HG02870 (cell line): ENCODE measurements around the gene TENT4B.

Experiments
- ATAC-seq: cut with Tn5 transposase; IDR thresholded peaks from one replicate; pipeline ENCODE4 v1.9.1; 2021; ENCODE audit warnings: mild to moderate bottlenecking, moderate library complexity; ENCODE audit not compliant: unreplicated experiment

TENT4B gene

DNA sequence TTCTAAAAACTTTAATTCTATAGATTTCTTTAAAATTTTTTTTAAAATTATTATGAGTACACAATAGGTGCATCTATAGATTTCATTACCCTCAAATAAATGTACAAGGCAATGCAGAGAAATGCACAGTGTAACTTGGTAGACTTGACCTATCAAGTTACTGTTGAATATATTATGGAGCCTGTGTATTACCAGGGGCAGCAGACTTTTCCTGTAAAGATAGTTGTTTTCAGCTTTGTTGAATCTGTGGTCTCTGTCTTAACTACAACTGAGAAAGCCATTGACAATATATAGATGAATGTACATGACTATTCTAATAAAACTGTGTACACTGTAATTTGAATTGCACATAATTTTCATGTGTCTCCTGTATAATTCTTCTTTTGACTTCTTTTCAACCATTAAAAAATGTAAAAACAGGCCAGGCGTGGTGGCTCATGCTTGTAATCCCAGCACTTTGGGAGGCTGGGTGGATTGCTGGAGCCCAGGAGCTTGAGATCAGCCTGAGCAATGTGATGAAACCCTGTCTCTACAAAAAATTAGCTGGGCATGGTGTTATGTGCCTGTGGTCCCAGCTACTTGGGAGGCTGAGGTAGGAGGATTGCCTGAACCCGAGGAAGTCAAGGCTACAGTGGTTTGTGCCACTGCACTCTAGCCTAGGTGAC is 39.4 kb downstream of the TENT4B start:
- ATAC-seq: no peak

DNA sequence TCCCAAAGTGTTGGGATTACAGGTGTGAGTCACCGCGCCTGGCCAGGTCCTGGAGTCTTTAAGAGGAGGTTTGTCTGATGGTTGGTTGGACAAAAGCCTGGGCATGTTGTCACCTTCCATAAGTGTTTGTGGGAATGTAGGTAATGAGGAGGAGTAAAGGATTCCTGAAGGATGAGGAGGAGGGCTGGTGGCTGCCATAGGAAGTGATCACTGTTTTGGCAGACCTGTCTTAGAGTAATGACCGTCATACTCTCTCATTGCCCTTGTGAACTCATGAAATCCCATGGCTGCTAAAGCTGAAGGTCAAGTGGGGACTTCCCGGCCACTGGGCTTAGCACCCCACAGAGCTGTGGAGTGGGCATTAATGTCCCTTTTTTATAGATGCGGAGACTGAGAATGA is 40.5 kb downstream of the TENT4B start:
- no peak for ATAC-seq

DNA sequence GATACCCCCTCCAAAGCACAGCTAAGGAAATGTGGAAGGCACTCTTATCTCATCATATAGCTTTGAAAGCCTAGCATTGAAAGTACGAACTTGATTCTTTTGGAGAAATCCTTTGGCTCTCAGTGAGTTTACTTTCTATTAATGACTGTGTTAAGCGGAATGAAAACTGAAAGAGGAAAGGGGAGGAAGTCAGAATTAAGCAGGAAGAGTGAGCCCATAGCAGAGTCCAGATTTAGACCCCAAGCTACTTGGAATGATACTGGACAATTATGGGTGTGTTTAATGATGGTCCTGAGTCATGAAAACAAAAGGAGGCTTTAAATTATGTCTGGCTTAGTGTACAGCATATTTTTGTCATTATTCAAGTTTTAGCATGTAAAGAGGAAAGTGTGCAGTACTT is 42.2 kb downstream of the TENT4B start:
- ATAC-seq: no peak

DNA sequence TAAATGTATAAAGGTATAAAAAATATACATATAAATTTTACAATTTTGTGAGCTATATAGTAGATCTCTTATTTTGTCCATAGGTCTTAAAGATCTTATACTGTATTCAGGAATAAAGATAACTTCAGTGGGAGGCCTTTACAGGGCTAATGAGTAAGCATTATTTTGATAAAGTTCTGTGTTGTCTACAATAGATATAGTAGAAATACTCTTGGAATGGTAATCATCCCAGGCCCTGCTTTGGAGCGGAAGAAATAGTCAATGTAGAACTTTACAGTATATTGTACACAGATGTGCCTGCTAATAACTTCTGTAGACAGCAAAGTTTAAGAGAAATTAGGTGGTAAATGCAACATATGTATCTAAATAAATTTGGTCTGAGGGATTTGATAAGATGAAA is 42.6 kb downstream of the TENT4B start:
- no peak for ATAC-seq

DNA sequence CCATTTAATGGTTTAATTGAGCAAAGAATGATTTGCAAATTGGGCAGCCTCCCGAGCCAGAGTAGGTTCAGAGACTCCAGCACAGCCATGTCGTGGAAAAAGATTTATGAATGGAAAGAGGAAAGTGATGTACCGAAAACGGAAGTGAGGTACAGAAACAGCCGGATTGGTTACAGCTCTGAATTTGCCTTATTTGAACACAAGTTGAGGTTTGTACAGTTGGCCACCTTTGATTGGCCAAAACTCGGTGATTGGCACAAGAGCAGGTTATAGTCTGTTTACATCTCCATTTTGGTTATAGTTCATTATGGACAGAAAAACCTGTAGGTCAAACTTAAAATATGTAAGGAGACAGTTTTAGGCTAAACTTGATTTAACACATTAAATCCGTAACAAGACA is 44.5 kb downstream of the TENT4B start:
- ATAC-seq: no peak

DNA sequence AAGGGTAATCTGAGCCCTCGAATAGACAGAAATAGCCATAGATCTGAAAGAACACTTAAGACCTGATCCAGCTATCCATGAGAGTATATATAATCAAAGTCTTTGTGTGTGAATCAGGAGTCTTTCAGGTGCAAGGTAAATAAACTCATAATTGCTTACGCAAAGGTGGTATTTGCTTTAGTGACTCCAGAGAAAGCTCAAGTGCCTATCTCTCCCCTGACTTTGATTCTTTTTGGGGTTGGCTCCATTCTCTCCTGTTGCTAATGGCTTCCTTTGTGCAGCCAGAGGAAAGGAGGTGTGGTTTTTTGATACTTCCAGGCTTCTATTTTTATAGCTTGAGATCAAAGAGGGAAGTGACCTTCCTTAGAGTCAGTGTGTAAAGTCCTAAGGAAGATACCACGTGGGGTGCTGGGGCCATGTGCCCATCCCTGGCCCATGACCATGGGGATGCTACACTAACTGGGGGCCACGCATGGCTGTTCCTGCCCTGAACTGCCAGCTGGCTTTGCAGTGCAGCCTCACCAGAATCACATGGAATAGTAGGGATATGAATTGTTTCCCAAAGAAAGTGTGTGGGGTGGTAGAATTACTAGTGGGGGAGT is 45.8 kb downstream of the TENT4B start:
- ATAC-seq: no peak

DNA sequence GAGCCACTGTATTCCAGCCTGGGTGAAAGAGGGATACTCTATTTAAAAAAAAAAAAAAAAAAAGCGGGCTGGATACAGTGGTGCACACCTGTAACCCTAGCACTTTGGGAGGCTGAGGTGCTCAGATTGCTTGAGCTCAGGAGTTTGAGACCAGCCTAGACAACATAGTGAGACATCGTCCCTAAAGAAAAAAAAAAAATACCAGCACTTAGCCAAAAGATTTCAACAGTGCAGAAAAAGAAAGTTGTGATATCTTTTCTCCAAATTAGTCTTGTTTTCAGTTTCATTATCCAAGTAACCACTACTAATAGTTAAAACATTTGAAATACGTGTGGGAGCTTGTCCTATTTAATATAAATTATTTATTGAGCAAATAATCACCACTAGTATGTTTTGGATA is 48.7 kb downstream of the TENT4B start:
- no peak for ATAC-seq

DNA sequence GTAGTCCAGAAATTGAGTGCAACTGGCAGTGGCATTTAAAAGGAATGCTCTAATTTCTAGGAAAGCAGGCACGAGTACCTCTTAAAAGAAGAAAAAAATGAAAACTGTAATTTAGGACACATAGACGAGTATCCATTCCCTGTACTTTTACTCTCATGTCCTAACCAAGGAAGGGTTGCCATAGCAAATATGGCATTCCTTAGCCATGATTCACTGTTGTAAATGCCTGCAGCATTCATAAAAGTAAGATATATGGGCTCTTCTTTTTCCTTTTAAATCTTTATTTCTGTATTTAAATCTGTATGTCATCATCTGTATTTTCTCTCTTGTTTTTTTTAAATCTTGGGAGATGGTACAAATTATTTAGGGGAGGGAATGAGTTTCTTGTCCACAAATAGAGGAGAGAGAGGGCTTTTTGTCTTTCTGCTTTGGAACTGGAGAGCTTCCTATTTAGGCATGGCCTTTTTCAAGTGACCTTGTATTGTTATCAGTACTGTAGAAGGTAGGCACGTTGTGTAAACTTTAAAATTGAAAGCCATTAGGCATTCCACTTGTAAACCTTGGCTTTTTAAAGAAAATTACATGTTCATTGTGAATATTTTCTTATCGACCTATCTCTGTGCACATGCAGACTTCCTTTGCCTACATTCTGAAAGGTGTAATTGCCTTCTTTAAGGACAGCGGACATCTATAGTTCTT is 50.0 kb downstream of the TENT4B start:
- no peak for ATAC-seq

DNA sequence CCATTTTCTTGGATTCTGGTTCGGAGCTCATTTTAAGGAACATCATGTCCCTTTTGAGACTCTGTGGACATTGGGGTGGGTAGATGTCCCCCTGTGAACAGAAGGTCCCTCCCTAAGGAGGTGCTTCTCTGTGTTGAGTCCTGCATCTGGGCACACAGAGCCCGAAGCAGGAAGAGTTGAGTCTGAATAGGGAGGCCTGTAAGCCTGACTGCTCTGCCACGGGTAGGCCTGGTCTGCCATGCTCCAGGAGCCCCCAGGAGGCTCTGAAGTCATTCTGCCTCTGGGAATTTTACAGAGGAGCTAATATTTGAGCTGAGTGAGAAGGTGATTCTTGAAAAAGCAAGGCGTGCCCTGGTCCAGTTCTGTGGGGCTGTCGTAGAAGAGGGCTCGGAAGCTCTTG is 50.6 kb downstream of the TENT4B start:
- no peak for ATAC-seq

DNA sequence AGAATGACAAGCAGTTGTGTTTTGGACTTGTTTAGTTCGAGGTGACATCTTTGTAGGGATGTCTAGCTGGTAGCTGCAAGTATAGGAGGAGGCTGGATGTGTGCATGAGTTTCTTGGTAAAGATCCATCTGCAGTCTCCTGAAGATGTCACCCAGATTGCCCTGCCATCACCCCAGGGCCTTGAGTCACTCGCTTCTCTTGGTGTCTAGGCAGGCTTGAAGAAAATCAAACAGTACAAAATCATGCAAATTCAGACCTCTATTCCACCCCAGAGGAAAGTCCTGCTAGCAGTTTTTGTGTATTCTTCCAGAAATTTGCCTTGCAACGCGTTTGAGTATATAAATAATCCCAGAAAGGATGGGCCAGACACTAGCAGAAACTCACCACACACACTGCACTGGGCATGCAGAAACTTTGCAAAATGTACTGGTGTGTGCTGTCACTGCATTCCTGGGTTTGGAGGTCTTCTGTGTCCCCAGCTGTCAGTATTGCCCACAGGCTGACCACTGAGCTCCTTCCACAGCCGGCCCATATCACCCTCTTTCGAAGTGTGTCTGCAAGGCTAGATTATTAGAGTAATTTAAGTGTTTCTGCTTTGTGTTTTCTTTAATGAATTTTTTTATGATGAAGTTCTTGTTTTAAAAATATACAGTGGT is 51.5 kb downstream of the TENT4B start:
- no peak for ATAC-seq

DNA sequence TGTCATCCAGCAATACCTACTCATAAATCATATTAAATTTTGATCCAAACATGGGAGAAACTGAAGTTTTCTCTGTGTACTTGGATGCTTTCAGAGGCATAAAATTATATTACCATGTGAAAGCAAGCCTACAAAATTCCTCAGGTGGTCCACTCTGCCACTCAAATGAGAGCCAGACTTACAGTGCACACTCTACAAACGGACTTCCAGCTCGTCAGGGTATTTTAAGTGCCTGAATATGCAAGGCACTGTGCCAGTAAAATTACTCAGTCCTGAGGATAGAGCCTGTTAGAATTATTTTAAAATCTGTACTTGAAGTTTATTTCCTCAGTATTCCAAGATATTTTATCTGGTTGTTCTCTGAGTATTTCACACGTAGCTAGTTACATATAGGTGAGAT is 54.5 kb downstream of the TENT4B start:
- no peak for ATAC-seq

DNA sequence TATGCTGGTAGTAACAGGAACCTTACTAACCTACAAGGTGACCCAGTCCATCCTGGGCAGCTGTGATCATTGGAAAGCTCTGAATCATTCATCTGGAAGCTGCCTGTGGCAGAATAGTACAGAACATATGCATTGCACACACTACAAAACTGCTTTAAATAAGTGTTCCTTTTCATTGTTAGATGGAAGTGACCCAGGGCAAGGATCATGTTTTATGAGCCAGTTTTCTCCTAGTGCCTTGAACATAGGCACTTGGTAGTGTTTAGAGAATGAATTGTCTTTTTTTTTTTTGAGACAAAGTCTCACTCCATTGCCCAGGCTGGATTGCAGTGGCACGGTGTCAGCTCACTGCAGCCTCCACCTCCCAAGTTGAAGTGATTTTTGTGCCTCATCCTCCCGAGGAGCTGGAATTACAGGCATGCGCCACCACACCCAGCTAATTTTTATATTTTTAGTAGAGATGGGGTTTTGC is 55.4 kb downstream of the TENT4B start:
- ATAC-seq: no peak

DNA sequence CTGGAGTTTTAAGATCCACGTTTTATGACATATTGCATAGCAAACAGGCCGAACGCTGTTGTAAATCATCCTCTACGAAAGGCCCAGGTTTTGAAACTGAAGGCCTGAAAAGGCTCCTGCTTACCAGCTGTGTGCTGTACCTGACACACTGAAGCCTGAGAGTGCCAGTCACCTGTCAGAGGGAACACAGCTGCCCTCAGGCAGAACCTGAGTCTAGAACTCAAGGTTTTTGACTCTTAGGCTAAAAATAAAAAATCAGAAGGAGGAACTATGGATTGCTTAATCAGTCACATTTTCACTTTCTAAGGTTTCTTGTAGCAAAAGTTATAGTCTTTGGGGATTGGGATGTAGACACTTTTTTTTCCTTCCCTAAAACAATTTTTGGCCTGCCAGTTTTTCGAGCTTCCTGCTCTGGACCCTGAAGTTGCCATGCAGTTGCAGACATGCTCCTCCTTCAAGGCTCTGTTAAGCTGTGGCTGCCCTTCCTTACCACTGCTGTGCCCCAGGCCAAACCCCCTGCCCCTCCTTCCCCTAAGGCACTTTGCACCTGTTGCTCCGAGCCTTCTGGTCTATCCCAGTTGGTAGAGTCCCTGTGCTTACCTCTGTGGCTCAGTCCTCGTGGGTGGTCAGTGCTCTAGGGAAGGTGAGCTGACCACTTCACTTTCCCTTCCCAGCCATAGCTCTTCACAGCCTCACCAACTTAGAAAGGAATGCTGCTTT is 56.6 kb downstream of the TENT4B start:
- no peak for ATAC-seq

DNA sequence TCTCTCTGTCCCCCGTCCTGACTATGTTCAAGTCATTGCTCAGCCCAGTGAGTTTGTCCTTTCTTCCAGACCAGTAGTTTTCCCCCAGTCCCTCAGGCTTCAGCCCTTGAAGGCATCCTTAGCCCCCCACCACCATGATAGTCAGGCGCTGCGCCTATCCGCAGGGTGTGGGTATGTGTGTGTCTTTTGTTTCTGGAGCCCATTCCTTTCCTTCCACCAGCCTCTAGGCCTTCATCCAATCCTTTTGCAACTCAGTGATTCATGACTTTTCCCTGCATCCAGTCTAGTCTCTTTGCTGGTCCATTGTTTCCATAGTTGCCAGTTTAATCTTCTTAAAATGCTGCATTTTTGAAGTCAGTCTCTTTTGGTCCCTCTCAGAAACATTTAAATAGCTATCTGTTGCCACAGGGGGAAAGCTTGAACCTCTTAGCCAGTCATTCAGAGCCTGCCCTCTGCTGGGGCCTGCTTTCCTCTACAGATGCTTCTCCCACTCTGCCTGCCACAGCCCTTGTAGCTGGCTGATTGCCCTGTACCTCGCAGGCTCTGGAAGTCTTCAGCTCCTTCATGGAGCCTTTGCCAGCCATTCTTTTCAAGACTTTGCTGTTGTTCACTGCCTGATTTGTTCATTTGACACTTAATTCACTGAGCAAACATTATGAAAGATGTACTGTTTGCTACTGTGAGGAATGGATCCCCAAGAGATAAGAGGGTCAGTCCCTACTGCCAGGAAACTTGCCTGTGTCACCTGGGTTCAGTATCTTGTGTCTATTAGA is 57.3 kb downstream of the TENT4B start:
- ATAC-seq: peak; percentile 80

DNA sequence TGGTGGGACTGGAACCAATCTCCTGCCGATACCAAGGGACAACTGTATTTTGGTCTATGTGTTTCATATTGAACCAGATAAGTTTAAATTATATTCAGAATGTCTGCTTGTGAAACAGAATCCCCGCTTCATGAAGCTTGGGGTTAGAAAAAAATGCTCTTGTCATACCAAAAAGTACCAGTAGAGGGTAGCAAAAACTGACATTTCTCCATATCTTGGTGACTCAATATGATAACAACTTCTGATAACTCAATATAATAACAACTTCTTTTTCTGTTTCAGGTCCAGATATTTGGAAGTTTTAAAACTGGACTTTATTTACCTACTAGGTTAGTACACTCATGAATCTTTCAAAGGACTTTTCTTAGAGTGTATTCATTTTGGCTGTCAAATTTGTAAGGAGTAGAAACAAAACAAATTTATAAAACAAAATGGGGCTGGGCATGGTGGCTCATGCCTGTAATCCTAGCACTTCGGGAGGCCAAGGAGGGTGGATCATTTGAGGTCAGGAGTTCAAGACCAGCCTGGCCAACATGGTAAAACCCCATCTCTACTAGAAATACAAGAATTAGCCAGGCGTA is 60.9 kb downstream of the TENT4B start:
- no peak for ATAC-seq

DNA sequence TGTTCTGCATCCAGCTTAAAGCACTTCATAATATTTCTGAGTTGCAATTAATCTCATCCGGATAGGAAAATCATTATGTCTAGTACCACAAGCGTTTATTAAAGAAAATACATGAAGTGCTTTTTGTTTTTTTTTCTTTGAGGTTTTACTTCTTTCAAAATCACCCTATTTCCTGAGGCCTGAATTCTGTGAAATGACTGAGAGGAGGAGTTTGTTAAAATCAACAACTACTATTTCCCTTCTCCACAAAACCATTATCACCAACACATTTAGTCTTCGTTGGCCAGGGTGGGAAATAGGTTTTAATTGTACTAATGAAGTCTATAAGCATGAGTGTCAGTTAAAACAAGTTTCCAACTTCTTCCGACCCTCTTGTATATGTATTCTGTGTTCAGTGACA is 62.6 kb downstream of the TENT4B start:
- ATAC-seq: no peak

DNA sequence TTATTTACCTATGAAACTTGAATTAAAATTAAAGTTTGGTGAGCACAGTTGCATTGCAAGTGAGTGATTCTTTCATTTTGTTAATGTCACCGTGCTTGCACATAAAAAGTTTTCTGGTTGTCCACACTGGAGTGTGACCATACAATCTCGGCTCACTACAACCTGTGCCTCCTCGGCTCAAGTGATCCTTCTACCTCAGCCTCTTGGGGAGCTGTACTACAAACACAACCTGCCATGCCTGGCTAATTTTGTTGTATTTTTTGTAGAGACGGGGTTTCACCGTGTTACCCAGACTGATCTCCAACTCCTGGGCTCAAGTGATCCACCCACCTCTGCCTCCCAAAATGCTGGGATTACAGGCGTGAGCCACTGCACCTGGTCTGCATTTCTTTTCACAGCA is 63.1 kb downstream of the TENT4B start:
- ATAC-seq: no peak

DNA sequence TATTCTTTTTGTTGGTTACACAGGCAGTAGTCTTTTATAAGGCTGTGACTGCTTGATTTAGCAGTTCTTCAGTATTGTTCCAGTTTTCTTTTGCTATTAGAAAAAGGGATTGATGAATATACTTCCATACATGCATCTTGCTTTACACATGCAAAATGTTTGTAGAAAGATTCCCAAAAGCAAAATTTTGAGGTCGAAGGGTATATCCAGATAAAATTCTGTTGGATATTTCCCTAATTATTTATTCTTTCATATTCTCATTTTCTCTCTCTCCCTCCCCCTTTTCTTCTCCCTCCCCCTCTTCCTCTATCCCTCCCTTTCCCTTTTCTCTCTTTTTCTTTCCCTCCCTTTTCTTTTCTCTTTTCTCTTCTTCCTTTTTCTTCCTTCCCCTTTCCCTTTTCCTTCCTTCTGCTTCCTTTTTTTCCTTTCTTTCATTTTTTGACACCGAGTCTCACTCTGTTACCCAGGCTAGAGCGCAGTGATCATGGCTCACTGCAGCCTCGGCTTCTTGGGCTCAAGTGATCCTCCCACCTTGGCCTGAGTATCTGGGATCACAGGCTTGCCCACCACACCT is 66.4 kb downstream of the TENT4B start:
- ATAC-seq: no peak

DNA sequence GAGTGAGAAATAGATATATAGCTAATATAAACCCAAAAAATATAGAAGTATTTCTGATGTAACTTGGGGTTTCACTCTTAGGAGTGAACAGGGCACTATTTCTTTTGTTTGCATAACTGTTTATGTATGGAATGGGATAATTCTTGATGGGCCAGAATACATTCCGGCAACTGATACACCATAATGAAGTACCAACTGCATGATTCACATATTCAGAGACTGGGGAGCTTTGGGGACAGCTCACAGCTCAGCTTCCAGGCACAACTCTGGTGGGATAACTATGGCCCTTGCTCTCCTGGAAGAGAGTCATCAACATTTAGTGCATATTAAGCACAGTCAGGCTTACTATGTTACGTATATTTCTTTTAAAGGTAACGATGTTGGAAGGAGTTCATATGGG is 71.2 kb downstream of the TENT4B start:
- ATAC-seq: no peak

DNA sequence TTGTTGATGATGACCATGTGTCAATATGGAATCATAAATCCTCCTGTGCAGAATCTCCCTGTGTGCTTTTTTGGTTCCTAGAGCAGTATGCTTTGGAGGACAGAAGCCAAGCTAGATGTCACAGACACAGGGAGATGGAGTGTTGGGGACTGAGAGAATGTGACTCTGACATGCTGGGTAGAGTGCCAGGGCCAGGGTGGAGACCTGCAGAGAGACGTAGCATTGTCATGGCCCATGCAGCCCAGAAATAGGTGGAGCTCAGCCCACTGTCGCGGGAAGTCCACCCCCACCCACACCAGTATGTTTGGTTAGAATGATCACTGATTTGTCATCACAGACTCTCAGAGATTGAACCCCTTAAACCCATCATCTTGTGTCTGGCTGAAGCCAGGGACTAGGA is 74.0 kb downstream of the TENT4B start:
- no peak for ATAC-seq
